Esophagus squamous epithelium (tissue), 4 donors: Measurements from ENCODE around the gene LDLRAD4.

Experiments used
- POLR2A ChIP-seq, 4 donors: fragments of 450-650 bp; IDR thresholded peaks; one replicate each; pipeline ENCODE4 v1.6.1; 2017; ENCODE audit warnings: antibody characterized with exemption in 4 of 4, mild to moderate bottlenecking in 4 of 4, moderate library complexity in 3 of 4
- TF ChIP-seq, protein P1 (sequence below), 6 experiments: fragments of 450-650 bp in 4 of 6; fragments of 200-600 bp in 2 of 6; sonication (generic) in 2 of 6; IDR thresholded peaks; one replicate each; pipeline ENCODE4 v1.5.1; 2016 to 2019; ENCODE audit warnings: antibody characterized with exemption in 6 of 6, mild to moderate bottlenecking in 4 of 6, moderate library complexity in 4 of 6

DNA sequence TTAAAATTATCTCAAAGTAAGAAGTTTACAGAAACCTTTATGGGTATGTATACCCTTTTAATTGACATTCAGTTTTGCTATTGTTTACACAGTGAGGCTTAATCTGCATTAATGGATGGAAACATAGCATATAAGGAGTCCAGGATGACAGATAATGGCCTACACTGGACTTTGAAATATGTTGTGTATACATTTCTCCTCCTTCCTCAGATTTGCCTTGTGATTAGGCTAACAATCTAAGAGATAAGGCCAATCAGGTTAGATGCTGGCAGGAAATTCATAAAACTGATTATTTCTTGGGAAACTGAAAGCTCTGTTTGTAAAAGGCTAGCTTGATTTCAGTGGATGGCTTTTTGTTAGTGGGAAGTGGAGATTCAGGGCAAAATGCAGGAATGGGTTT is 191.9 kb downstream of the LDLRAD4 start:
- TF ChIP-seq, protein P1, sequence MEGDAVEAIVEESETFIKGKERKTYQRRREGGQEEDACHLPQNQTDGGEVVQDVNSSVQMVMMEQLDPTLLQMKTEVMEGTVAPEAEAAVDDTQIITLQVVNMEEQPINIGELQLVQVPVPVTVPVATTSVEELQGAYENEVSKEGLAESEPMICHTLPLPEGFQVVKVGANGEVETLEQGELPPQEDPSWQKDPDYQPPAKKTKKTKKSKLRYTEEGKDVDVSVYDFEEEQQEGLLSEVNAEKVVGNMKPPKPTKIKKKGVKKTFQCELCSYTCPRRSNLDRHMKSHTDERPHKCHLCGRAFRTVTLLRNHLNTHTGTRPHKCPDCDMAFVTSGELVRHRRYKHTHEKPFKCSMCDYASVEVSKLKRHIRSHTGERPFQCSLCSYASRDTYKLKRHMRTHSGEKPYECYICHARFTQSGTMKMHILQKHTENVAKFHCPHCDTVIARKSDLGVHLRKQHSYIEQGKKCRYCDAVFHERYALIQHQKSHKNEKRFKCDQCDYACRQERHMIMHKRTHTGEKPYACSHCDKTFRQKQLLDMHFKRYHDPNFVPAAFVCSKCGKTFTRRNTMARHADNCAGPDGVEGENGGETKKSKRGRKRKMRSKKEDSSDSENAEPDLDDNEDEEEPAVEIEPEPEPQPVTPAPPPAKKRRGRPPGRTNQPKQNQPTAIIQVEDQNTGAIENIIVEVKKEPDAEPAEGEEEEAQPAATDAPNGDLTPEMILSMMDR (IDR thresholded peaks at IDR 0.05), result no peak
- no peak for TF ChIP-seq POLR2A (IDR thresholded peaks at IDR 0.05)
